HEK293 (cell line): ENCODE results near the gene HBG2.

Experiments
- CTCF ChIA-PET: fragments of 350-600 bp; formaldehyde crosslinking; extraction: SDS; loops from one replicate; lab custom pipeline; 2021; ENCODE audit warnings: antibody characterized with exemption; lab: Yijun Ruan, JAX
- POLR2A ChIA-PET: fragments of 300-600 bp; formaldehyde crosslinking; extraction: SDS; loops from one replicate; lab custom pipeline; 2020; ENCODE audit warnings: antibody characterized with exemption, inconsistent platforms; lab: Yijun Ruan, JAX
- H3K27ac ChIP-seq: fragments of 200-500 bp; sonication (Bioruptor generic); 2 replicates; pipeline ENCODE4 v1.5.1; 2014; ENCODE audit warnings: low read depth, low read length, control low read depth, inconsistent platforms; ENCODE audit errors: extremely low read depth
- H3K36me3 ChIP-seq, 2 experiments: fragments of 200-500 bp in 1 of 2; sonication (Bioruptor generic) in 1 of 2; 1 replicate in 1 of 2; 2 replicates in 1 of 2; pipeline ENCODE4 v1.5.1; 2014 to 2017; ENCODE audit warnings: inconsistent platforms in 2 of 2, low read length in 2 of 2; ENCODE audit not compliant: control insufficient read depth in 2 of 2, insufficient read depth in 1 of 2
- H3K4me1 ChIP-seq: fragments of 200-500 bp; sonication (Bioruptor generic); 2 replicates; pipeline ENCODE4 v1.5.1; 2014; ENCODE audit warnings: mild to moderate bottlenecking, low read length, inconsistent platforms; ENCODE audit not compliant: control insufficient read depth, insufficient read depth
- H3K4me3 ChIP-seq: 2 replicates; pipeline ENCODE4 v1.5.1; 2011; ENCODE audit warnings: low read depth, mild to moderate bottlenecking, control low read depth, low read length, moderate library complexity
- H3K9me3 ChIP-seq: fragments of 200-500 bp; sonication (Bioruptor generic); 2 replicates; pipeline ENCODE4 v1.5.1; 2014; ENCODE audit warnings: low read depth, low read length, inconsistent platforms; ENCODE audit not compliant: control insufficient read depth, insufficient read depth
- GLIS1 ChIP-seq: fragments of 450-650 bp; formaldehyde crosslinking; IDR thresholded peaks from 2 replicates; pipeline ENCODE4 v1.5.1; 2016; ENCODE audit warnings: missing biosample characterization, missing genetic modification characterization
- HOXC10 ChIP-seq: sonication (generic); formaldehyde crosslinking; IDR thresholded peaks from 2 replicates; pipeline ENCODE4 v1.8.1; 2023; ENCODE audit warnings: mild to moderate bottlenecking, missing genetic modification reagents
- KLF10 ChIP-seq: fragments of 450-650 bp; IDR thresholded peaks from 2 replicates; pipeline ENCODE4 v1.5.1; 2018; ENCODE audit warnings: missing biosample characterization, mild to moderate bottlenecking, missing genetic modification characterization
- RBAK ChIP-seq: fragments of 450-650 bp; formaldehyde crosslinking; IDR thresholded peaks from 2 replicates; pipeline ENCODE4 v1.5.1; 2016; ENCODE audit warnings: missing biosample characterization, missing genetic modification characterization
- ZBTB7A ChIP-seq: fragments of 450-650 bp; formaldehyde crosslinking; IDR thresholded peaks from 2 replicates; pipeline ENCODE4 v1.5.1; 2016; ENCODE audit warnings: low read depth, missing biosample characterization, missing genetic modification characterization
- ZBTB8A ChIP-seq: fragments of 450-650 bp; formaldehyde crosslinking; IDR thresholded peaks from 2 replicates; pipeline ENCODE4 v1.5.1; 2016; ENCODE audit warnings: missing biosample characterization, missing genetic modification characterization
- ZFP3 ChIP-seq: fragments of 450-650 bp; formaldehyde crosslinking; IDR thresholded peaks from 2 replicates; pipeline ENCODE4 v1.5.1; 2016; ENCODE audit warnings: low read depth, missing biosample characterization, missing genetic modification characterization
- ZFP41 ChIP-seq: fragments of 450-650 bp; formaldehyde crosslinking; IDR thresholded peaks from 2 replicates; pipeline ENCODE4 v1.5.1; 2016; ENCODE audit warnings: missing biosample characterization, missing genetic modification characterization, borderline replicate concordance
- ZNF10 ChIP-seq: fragments of 450-650 bp; formaldehyde crosslinking; IDR thresholded peaks from 2 replicates; pipeline ENCODE4 v1.5.1; 2017; ENCODE audit warnings: missing biosample characterization, missing genetic modification characterization
- ZNF114 ChIP-seq: fragments of 450-650 bp; formaldehyde crosslinking; IDR thresholded peaks from 2 replicates; pipeline ENCODE4 v1.5.0; 2017; ENCODE audit warnings: missing biosample characterization, missing genetic modification characterization
- ZNF132 ChIP-seq: fragments of 450-650 bp; formaldehyde crosslinking; IDR thresholded peaks from 2 replicates; pipeline ENCODE4 v1.5.1; 2017; ENCODE audit warnings: missing biosample characterization, missing genetic modification characterization, borderline replicate concordance
- ZNF148 ChIP-seq: fragments of 450-650 bp; formaldehyde crosslinking; IDR thresholded peaks from 2 replicates; pipeline ENCODE4 v1.5.0; 2017; ENCODE audit warnings: missing biosample characterization, missing genetic modification characterization, borderline replicate concordance
- ZNF175 ChIP-seq: fragments of 450-650 bp; formaldehyde crosslinking; IDR thresholded peaks from 2 replicates; pipeline ENCODE4 v1.5.1; 2016; ENCODE audit warnings: missing biosample characterization, missing genetic modification characterization
- ZNF19 ChIP-seq: fragments of 450-650 bp; formaldehyde crosslinking; IDR thresholded peaks from 2 replicates; pipeline ENCODE4; 2016; ENCODE audit warnings: missing biosample characterization, missing genetic modification characterization, low read depth
- ZNF221 ChIP-seq: fragments of 450-650 bp; formaldehyde crosslinking; IDR thresholded peaks from 2 replicates; pipeline ENCODE4 v1.5.1; 2017; ENCODE audit warnings: missing biosample characterization, missing genetic modification characterization, borderline replicate concordance
- ZNF223 ChIP-seq: fragments of 450-650 bp; formaldehyde crosslinking; IDR thresholded peaks from 2 replicates; pipeline ENCODE4 v1.5.1; 2016; ENCODE audit warnings: missing biosample characterization, missing genetic modification characterization
- ZNF266 ChIP-seq: fragments of 450-650 bp; formaldehyde crosslinking; IDR thresholded peaks from 2 replicates; pipeline ENCODE4 v1.5.1; 2016; ENCODE audit warnings: missing biosample characterization, missing genetic modification characterization, low read depth
- ZNF280D ChIP-seq: fragments of 450-650 bp; formaldehyde crosslinking; IDR thresholded peaks from 2 replicates; pipeline ENCODE4 v1.5.1; 2016; ENCODE audit warnings: missing biosample characterization, missing genetic modification characterization
- ZNF404 ChIP-seq: fragments of 450-650 bp; formaldehyde crosslinking; IDR thresholded peaks from 2 replicates; pipeline ENCODE4 v1.5.1; 2017; ENCODE audit warnings: missing biosample characterization, missing genetic modification characterization
- ZNF433 ChIP-seq: fragments of 450-650 bp; formaldehyde crosslinking; IDR thresholded peaks from 2 replicates; pipeline ENCODE4 v1.5.1; 2016; ENCODE audit warnings: missing biosample characterization, missing genetic modification characterization, low read depth
- ZNF501 ChIP-seq: fragments of 450-650 bp; formaldehyde crosslinking; IDR thresholded peaks from 2 replicates; pipeline ENCODE4 v1.5.1; 2016; ENCODE audit warnings: missing biosample characterization, missing genetic modification characterization
- ZNF521 ChIP-seq: fragments of 450-650 bp; formaldehyde crosslinking; IDR thresholded peaks from 2 replicates; pipeline ENCODE4 v1.5.1; 2017; ENCODE audit warnings: missing biosample characterization, mild to moderate bottlenecking, missing genetic modification characterization
- ZNF664 ChIP-seq: fragments of 450-650 bp; formaldehyde crosslinking; IDR thresholded peaks from 2 replicates; pipeline ENCODE4 v1.5.1; 2016; ENCODE audit warnings: missing biosample characterization, missing genetic modification characterization
- ZNF747 ChIP-seq: fragments of 450-650 bp; formaldehyde crosslinking; IDR thresholded peaks from 2 replicates; pipeline ENCODE4 v1.5.1; 2016; ENCODE audit warnings: missing biosample characterization, missing genetic modification characterization
- ZNF777 ChIP-seq: fragments of 450-650 bp; formaldehyde crosslinking; IDR thresholded peaks from 2 replicates; pipeline ENCODE4 v1.5.1; 2017; ENCODE audit warnings: missing biosample characterization, missing genetic modification characterization, borderline replicate concordance
- ZNF792 ChIP-seq: fragments of 450-650 bp; formaldehyde crosslinking; IDR thresholded peaks from 2 replicates; pipeline ENCODE4 v1.5.1; 2016; ENCODE audit warnings: missing biosample characterization, missing genetic modification characterization
- ZSCAN23 ChIP-seq: fragments of 450-650 bp; formaldehyde crosslinking; IDR thresholded peaks from 2 replicates; pipeline ENCODE4 v1.5.1; 2016; ENCODE audit warnings: missing biosample characterization, missing genetic modification characterization

The HBG2 gene

GRCh38 chr11:5283882-5284281, 29.3 kb upstream of the HBG2 start:
- Histone ChIP-seq H3K27ac (no peak overlapping the region), H3K9me3 (no peaks in the 10 kb centered on the region), H3K4me3 (no peak overlapping the region)
- POLR2A ChIA-PET, result no interaction called here
- TF ChIP-seq ZNF521 (tag by site-specific recombination) (no peak), ZFP41 (tag by site-specific recombination) (no peak), HOXC10 (CRISPR knock-in tag) (no peak)
- TF ChIP-seq, all 188 proteins: peak for 0
- no peaks in the 10 kb centered on the region for H3K4me1 ChIP-seq
- no peaks in the 10 kb centered on the region for H3K36me3 ChIP-seq
- CTCF ChIA-PET, result no interaction called here

GRCh38 chr11:5283086-5283485, 28.5 kb upstream of the HBG2 start:
- TF ChIP-seq GLIS1 (tag by site-specific recombination), result no peak
- TF ChIP-seq ZNF19 (tag by site-specific recombination), result no peak
- TF ChIP-seq ZBTB8A (tag by site-specific recombination), result no peak
- no peak for TF ChIP-seq ZNF223 (tag by site-specific recombination)
- no peak for TF ChIP-seq ZNF148 (tag by site-specific recombination)
- TF ChIP-seq ZNF792 (tag by site-specific recombination), result no peak
- H3K4me1 ChIP-seq, result no peaks in the 10 kb centered on the region
- H3K36me3 ChIP-seq, result no peaks in the 10 kb centered on the region
- H3K9me3 ChIP-seq, result no peaks in the 10 kb centered on the region
- POLR2A ChIA-PET, result no interaction called here
- CTCF ChIA-PET, result no interaction called here
- H3K4me3 ChIP-seq, result no peak overlapping the region
- H3K27ac ChIP-seq, result no peak overlapping the region

- Histone ChIP-seq H3K27ac (no peak overlapping the region), H3K4me1 (no peaks in the 10 kb centered on the region), H3K36me3 (no peaks in the 10 kb centered on the region), H3K9me3 (no peaks in the 10 kb centered on the region), H3K4me3 (no peak overlapping the region)
- POLR2A ChIA-PET, result no interaction called here
- TF ChIP-seq ZBTB7A (tag by site-specific recombination) (no peak), ZNF132 (tag by site-specific recombination) (no peak)
- CTCF ChIA-PET, result no interaction called here
Measured at GRCh38 chr11:5282628-5283027, 28.0 kb upstream of the HBG2 start.

- ChIA-PET CTCF (no interaction called here), POLR2A (no interaction called here)
- Histone ChIP-seq H3K9me3 (no peaks in the 10 kb centered on the region), H3K4me3 (no peak overlapping the region), H3K27ac (no peak overlapping the region), H3K36me3 (no peaks in the 10 kb centered on the region), H3K4me1 (no peaks in the 10 kb centered on the region)
- TF ChIP-seq ZNF664 (no peak), ZNF501 (tag by site-specific recombination) (no peak), ZFP3 (tag by site-specific recombination) (no peak), ZNF175 (tag by site-specific recombination) (no peak), ZNF114 (tag by site-specific recombination) (no peak), ZNF747 (tag by site-specific recombination) (no peak), ZNF433 (tag by site-specific recombination) (no peak), ZNF404 (tag by site-specific recombination) (no peak), ZNF777 (tag by site-specific recombination) (no peak), KLF10 (tag by site-specific recombination) (no peak), ZNF221 (no peak), ZNF10 (tag by site-specific recombination) (no peak), RBAK (tag by site-specific recombination) (no peak), ZSCAN23 (tag by site-specific recombination) (no peak), ZNF266 (no peak), ZNF280D (tag by site-specific recombination) (no peak)
Measured at GRCh38 chr11:5281596-5281995, 27.0 kb upstream of the HBG2 start.
